Left ventricle myocardium superior (tissue), 1 donor: ENCODE measurements around the gene HKDC1. TPM values are rescaled to one million over a fixed set of nuclear protein-coding genes. Genes with fewer than 3 reads are reported as not detected.

Experiments
- ATAC-seq: fragments of 200-7000 bp; cut with Tn5 transposase; one replicate; pipeline ENCODE4 v1.9.1; 2020; ENCODE audit warnings: mild to moderate bottlenecking, moderate library complexity
- DNase-seq: peaks from one replicate; pipeline ENCODE4 v3.0.0-alpha.2; 2020
- intact Hi-C: fragments of 100-400 bp; cut with micrococcal nuclease; formaldehyde crosslinking; loops from one replicate; pipeline ENCODE4 v1.11.0; 2022
- total RNA-seq: library from RNA; stranded (reverse); fragmentation: NEBNext Ultra II Directional; extraction: Animal tissue kit (Norgen Biotek cat#: 25700); gene quantifications from one replicate; pipeline ENCODE4 v1.2.1, GENCODE V29; 2021
- donor health status: DM: no; HTN: yes; CAD: no; lungs with severe emphysema.

The HKDC1 gene
- total RNA-seq, 1 donor from 2014 or later = not detected

DNA sequence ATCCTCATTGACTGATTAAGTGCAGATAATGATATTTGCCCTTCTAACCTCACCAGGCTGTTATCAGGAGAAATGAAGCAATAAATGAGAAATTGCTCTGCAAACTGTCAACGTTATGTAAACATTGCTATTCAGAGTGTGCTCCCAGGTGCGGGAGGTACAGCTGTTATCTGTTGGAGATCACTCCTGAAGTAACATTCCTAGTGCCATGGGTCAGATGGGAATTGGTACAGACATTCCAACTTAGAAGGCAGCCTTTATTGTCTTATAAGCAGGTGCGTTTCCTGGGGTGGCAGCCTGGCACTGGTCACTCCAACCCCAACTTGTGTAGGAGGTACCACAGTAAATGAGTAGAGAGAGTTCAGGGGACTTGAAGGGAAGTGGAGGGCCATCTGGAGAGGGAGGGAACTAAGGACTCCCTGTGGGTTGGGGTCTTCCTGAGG is 95.0 kb downstream of the HKDC1 start:
- no peak for DNase-seq
- intact Hi-C loops = no loop called here
- no peak for ATAC-seq

DNA sequence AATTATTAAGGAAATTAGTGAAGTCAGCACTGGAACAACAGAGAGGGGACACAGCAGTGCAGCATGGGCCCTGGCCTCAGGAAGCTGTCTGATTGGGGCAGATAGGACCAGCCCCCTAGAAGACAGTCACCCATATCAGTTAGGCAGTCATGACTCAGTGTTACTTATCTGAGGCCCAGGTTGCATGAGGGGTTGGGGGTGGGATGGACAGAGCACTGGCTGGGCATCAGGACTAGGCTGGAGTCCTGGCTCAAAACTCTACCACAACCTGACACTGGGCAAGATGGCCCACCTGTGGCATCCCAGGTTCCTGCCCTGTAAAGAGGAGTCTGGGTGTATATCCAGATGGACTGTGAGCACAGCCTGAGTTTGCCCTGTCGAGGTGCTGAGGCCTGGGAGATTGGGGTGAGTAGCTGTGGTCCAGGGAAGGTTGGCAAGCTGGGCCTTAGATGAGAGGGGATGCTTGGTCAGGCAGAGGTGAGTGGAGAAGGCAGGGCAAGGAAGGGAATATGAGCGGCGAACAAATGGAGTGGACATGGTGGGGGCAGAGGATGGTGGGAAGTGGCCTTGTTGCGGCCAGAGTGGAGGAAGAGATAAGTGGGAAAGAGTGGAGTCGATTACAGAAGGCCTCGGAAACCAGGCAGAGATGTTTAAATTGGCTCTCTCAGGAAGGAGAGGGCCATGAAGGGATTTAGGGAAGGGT is 95.6 kb downstream of the HKDC1 start:
- DNase-seq (no peak), ATAC-seq (no peak)
- intact Hi-C loops = no loop called here

DNA sequence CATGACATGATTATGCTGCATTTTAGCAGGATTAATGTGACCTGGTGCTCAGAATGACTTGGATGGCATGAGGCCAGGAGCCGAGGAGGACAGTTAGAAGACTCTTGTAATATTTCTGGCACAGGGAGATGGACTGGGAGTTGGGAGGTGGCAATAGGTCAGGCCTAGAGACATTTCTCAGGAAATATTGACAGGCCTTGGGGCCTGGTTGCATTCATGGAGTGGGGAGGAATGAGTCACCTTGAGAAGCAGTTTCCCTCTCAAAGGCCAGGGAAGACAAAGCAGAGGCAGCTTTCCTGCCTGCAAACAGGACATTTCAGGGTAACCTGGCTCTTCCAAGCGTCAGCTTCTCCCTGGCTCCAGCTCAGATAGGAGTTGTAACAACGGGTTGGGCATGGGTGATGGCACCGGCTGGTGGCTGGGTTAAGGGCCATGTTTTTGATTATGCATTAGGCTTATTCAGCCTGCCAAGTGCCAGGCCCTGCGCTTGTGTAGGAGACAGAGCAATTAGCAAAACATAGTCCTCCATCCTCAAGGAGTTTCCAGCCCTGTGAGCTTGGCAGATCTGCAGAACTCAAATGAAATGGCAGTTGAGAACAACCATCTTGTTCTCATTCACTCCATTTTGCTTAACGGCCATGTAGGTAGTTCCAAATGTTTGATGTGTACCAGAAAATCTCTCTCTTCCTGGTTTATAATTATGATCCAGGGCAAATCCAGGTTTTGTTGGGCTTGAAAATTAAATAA is 96.4 kb downstream of the HKDC1 start:
- intact Hi-C loops = no loop called here
- ATAC-seq = no peak
- no peak for DNase-seq

Other genes starting within 250 kb of the HKDC1 start
- 50.5 TPM for gene KIFBP, start 231.5 kb upstream of the HKDC1 start, total RNA-seq
- 42.8 TPM for gene SRGN, start 132.2 kb upstream of the HKDC1 start, total RNA-seq
- 37.3 TPM for gene VPS26A, start 96.2 kb upstream of the HKDC1 start, total RNA-seq
- gene SUPV3L1, start 40.1 kb upstream of the HKDC1 start, total RNA-seq = 40.2 TPM
- gene HK1, start 58.2 kb downstream of the HKDC1 start, total RNA-seq = 210 TPM
- gene TACR2, start 196.6 kb downstream of the HKDC1 start, total RNA-seq = not detected
- 8.3 TPM for gene TSPAN15, start 231.1 kb downstream of the HKDC1 start, total RNA-seq